GM21447 (cell line): ENCODE measurements around the gene NFIC.
A peak's percentile ranks its signal among the peaks of the same experiment; 100 is the strongest.
"Not testable (repeated sequence)": the region's sequence is repeated elsewhere in the genome, so short reads cannot be mapped to it uniquely, and the experiment has no call there.

Experiments
- ATAC-seq: cut with Tn5 transposase; IDR thresholded peaks from one replicate; pipeline ENCODE4 v1.9.1; 2021; ENCODE audit not compliant: unreplicated experiment

Gene NFIC

DNA sequence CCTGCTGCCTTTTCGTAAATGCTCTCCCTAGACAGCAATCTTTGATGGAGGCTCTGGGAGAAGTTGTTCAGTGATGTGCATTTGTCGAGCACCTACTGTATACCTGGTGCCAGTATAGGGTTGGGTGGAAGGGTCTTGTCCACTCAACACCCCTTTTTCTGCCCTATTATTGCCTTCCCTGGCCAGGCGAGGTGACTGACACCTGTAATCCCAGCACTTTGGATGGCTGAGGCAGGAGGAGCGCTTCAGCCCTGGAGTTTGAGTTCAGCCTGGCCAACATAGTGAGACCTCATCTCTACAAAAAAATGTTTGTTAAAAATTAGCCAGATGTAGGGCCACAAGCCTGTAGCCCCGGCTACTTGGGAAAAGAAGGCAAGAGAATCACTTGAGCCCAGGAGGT lies 49.3 kb downstream of the NFIC start:
- ATAC-seq, result no peak

DNA sequence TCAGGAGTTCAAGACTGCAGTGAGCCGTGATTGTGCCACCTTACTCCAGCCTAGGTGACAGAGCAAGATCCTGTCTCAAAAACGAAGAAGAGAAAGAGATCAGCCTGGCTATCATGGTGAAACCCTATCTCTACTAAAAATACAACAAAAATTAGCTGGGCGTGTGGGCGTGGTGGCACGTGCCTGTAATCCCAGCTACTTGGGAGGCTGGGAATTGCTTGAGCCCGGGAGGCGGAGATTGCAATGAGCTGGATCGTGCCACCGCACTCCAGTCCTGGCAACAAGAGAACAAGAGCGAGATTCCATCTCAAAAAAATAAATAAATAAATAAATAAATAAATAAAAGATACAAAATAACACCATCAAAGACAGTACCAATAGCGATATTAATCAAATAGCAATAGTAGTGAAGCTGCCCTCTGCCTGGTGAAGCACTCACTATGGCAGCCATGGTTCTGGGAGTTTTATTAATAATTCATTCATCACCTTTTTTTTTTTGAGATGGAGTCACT lies 53.9 kb downstream of the NFIC start:
- no peak for ATAC-seq

DNA sequence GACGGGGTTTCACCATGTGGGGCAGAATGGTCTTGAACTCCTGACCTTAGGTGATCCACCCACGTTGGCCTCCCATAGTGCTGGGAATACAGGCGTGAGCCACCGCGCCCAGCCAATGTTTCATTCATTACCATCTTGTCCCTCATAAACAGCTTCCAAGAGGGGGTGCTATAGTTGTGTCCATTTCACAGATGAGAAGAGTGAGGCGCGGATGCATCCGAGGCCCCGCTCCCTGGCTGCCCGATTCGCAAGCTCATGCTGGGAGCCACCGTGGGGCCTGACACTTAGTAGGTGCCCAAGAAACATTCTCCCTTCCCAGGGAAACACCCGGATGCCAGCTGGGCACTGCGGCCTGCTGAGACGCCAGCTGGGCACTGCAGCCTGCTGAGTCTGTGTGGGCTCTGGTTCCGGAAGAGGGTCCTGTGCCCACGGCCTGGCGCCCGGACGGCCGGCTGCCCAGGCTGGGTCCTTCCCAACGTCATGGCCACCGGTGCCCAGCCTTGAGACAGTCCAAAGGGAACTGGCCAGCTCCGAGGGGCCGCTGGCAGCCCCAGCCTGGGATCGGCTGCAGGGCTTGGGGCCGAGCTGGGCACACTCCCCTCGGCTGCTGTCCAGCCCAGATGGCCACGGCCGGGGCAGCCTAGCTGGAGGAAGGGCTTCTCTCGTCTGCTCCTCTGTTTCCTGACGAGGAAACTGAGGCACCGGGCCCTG lies 54.7 kb downstream of the NFIC start:
- no peak for ATAC-seq

DNA sequence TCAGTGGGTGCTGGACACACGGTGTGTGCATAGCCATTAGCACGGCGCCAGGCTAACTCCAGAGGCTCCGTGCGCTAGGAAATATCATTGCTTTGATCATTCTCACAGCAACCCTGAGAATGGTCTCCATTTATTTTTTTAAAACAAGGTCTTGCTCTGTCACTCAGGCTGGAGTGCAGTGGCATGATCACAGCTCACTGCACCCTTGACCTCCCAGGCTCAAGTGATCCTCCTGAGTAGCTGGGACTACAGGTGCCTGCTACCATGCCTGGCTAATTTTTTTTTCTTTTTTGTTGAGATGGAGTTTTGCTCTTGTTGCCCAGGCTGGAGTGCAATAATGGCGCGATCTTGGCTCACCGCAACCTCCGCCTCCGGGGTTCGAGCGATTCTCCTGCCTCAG lies 55.3 kb downstream of the NFIC start:
- ATAC-seq, result not testable (repeated sequence)

DNA sequence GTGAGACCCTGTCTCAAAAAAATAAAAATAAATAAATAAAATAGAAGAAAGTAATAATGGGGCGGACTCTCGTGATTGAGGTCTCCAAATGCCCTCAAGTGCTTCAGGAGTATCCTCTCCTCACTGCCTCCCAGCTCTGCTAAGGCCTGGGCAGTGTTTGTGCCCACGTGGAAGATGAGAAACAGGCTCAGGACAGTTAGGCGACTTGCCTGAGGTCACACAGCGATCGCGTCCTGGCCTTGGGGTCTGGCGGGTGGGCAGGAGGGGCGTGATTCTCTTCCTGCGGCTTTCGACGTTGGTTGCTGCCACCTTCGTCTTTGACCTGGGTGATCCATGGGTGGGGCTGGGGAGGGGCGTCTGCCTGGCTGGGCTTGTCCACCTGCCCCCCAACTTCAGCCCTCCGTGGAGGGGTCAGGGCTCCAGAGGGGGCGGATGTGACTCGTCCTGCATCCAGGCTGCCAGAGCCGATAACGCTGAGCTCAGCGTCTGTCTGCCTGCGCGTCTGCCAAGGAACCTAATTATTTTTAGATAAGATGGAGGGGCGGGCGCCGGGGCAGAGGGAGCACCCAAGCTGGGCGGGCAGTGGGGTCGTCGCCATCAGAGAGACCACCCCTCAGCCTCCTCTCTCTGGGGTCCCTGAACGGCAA lies 56.9 kb downstream of the NFIC start:
- no peak for ATAC-seq

DNA sequence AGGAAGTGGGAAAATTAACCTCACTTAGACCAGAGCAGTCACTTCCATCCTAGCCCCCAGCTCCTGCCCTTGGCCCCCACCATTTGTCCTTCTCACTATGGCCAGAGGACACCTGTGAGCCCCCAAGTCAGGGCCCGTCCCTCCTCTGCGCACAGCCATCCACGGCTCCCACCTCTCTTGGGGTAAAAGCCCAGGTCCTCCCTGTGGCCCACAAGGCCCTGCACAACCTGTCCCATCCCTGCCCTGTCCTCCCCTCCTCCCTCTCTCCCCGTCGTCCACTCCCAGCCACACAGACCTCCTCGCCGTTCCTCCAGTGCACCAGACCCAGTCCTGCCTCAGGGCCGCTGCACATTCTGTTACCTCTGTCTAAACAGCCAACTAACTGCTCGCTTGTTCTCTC lies 60.0 kb downstream of the NFIC start:
- no peak for ATAC-seq

DNA sequence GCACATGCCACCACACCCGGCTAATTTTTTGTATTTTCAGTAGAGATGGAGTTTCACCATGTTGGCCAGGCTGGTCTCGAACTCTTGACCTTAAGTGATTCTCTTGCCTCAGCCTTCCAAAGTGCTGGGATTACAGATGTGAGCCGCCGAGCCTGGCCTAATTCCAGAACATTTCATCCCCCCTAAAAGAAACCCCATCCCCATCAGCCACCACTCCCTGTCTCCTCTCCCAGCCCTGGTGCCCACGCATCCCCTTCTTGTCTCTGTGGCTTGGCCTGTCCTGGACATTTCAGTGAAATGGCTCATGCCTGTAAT lies 63.9 kb downstream of the NFIC start:
- ATAC-seq, result not testable (repeated sequence)

DNA sequence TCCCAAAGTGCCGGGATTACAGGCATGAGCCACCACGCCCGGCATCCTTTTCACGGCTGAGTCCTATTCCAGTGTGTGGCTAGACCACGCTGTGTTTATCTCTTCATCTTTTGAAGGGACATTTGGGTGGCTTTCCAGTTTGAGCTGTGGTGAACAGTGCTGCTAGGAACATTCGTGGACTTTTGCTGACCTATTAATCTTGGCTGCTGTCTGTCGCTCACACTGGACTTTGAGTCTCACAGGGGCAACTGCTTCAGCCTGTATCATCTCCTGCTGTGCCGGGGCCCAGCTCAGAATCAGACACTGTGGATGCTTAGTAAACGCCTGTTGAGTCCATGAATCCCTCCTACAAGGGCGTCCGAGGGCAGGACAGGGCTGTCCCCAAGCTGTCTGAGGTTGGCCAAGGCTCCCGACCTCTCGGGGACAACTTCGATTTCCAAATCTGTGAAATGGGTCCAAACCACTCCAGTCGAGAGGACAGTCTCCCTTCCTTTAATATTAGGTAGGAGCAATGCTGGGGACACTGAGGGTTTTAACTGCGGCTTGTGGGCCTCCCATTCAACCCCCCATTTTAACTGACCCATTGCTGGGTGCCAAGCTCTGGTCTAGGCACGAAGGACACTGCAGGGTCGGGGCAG lies 65.5 kb downstream of the NFIC start:
- no peak for ATAC-seq

DNA sequence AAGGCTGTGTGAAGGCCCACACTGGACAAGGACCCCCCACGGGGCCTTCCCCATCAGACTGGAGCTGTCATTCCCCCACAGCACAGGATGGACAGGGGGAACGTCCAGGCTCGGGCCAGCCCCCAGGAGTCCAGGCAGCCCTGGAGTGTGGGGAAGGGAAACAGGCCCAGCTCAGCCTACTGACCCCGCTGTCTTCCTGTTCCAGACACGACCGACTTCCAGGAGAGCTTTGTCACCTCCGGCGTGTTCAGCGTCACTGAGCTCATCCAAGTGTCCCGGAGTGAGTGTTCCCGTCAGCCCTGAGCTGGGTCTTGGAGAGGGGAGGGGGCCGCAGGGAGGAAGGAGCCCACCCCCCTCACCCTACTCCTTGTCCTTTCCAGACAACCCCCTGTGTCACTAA lies 66.9 kb downstream of the NFIC start:
- no peak for ATAC-seq

DNA sequence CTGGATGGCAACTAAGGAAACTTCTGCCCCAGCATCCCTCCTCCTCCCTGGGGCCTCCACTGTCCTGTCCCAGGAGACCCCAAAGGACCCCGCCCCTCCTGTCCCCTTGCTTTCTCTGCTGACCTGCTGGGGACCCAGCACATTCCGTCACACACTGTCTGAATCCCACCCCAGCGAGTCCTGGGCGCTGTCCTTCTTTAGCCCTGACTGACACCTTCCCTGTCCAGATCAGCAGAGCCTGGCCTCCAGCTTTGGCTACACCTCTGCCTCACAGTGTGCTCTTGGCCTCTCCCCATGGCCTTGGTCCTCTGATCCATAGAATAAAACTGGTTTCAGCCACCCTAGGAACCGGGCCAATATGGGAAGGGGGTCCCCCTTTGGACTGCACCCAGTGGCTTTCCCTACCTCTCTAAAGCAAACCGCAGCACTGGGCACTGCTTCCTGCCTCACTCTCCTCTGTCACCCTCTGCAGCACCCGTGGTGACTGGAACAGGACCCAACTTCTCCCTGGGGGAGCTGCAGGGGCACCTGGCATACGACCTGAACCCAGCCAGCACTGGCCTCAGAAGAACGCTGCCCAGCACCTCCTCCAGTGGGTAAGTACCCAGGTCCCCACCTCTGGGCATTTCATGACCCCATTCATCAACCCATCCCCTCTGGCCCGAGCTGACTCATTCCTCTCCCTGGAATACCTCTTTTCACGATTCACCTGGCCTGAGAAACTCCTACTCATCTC lies 67.6 kb downstream of the NFIC start:
- no peak for ATAC-seq

DNA sequence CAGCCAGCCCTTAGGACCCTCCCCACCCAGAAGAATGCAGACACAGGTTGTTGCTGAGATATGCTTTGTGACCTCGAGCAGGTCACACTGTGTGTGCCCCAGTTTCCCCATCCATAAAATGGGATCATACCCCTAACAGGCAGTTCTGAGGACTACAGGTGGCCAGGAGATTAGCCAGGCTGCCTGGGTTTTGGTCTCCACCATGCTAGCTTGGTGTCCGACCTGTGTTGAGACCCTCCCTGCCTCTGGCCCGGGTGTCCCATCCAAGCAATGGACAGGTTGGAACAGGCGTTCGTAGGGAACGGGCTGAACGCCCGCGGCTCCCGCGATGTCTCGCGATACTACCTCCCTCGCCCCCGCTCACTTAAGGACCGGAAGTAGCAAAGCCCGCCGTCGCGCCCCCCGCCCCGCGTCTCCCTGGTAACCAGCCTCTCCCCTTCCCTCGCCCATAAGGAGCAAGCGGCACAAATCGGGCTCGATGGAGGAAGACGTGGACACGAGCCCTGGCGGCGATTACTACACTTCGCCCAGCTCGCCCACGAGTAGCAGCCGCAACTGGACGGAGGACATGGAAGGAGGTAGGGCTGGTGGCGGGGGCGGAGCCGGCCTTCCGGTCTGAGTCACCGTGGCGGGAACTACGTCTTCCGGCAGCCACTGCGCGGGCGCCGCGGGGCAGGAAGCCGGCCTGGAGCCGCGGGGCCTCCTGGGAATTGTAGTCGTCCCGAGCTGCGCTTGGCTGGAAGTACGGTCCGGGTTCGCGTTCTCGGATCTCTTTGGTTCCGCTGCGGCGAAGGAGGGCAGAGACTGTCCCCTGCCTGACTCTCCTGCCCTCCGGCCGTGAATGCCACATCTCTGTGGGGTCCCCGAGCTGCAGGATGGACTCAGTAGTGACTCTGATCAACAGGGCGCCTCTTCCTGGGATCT lies 68.5 kb downstream of the NFIC start:
- ATAC-seq, result peak; percentile 72

DNA sequence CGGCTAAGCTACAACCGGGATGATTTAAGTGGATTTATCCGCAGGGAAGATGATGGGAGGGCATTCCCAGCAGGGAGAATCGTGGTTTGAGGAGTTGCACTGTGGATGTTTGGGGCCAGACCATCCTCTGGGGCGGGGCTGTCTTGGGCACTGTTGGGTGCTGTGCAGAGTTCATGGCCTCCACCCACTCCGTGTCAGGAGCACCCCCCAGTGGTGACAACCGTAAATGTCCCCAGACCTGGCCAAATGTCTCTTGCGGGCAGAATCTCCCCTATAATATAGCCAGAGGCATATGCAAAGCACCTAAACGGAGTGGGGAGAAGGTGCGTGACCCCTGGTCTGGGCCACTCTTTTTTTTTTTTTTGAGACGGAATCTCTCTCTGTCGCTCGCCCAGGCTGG lies 73.7 kb downstream of the NFIC start:
- no peak for ATAC-seq

DNA sequence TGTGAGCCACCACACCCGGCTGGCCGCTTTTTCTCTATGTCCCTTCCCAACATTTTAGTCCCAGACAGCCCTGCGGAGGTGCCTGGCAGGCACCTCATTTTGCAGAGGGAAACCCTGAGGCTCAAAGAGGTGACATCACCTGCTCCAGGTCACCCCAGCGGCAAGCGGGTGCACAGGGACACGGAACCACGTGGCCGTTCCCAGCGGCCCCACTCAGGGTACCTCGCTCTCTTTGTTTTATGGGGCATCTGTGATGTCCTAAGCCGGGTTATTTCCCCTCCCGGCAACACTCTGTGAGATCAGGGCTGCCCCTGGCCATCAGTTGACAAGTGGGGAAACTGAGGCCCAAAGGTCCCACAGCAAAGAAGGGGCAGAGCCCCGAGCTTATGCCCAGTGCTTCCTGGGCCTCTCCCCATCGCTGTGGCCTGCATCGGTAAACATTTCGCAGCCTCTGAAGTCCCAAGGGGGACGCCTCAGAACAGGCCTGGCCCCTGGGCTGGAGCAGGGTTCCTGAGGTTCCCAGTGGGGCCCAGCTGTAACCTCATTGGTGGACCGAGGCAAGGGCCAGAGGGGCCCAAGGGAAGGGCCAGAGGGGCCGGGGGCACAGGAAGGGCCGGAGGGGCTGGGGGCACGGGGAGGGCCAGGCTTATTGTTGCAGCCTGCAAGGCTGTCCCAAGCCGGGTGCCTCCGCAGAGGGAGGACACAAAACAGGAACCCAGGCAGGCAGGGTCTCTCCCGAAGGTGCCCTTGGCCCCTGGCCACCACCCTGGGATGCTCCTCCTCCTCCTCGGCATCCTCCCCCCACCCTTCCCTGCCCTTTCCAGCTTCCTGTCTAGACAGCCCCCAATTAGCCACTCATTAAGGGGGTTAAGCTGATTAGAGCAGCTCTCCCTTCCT lies 75.0 kb downstream of the NFIC start:
- ATAC-seq, result no peak

DNA sequence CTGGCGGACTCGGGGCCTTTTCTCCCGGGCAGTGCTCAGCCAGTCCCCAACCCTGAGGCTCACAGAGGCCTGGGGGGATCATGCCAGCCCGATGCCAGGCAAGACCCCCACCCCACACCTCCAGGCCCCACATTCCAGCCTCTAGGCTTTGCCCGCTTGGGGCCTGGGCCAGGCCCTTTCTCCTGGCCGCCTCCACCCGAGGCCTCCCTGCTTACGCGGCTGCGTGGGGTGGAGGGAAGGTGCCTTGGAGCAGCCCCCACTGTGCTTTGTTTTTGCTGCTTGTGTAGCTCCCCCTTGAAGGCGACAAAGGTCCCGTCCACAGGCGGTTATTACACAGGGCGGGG lies 75.6 kb downstream of the NFIC start:
- no peak for ATAC-seq

DNA sequence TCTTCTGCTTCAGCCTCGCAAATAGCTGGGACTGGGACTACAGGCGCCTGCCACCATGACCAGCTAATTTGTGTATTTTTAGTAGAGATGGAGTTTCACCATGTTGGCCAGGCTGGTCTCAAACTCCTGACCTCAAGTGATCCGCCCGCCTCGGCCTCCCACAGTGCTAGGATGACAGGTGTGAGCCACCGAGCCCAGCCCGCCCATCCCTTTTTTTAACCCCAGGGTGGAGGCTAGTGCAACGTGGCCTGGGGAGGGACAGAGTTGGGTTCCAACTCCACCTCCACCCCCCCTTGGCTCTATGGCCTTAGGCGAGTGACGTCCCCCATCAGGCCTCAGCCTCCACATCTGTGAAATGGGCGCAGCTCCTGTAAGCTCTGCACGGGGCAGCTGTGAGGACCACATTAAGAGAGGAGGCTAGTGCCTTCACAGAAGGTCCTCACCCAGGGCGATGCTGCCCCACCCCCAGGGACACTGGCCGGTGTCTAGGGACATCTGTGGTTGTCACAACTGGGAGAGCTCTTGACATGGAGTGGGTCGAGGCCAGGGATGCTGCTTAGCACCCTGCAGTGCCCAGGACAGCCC lies 76.2 kb downstream of the NFIC start:
- no peak for ATAC-seq

DNA sequence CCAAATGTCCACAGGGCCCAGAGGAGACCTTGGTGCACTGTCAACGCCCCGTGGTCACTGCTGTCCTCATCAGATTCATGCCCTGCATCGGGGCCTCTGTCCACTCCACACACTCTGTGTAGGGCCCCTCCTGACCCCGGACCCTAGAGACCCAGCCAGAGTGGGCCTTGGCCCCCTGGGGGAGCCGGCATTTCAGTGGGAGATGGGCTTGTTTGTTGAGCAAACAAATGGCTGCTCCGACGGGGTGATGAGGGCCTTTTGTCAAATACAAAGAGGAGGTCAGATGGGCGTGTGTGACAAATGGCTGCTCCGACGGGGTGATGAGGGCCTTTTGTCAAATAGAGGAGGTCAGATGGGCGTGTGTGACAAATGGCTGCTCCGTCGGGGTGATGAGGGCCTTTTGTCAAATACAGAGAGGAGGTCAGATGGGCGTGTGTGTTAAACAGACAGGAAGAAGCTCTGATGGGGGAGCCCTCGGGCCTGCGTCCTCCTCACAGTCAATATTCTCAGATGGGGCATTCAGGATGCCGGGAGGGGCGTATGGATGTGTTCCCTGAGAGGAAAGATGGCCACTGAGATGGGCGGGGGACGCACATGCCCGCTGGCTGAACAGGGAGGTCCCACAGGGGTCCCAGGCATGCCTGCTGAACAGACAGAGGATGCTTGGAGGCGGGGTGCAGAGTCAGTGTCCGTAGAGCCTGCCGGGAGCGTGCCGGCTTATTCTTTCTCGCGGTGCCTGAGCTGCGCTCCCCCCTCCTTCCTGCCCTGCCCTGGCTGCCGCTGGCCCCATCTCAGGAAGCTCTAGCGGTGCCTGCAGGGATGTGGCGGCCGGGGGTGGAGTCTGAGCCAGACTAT lies 77.7 kb downstream of the NFIC start:
- no peak for ATAC-seq

DNA sequence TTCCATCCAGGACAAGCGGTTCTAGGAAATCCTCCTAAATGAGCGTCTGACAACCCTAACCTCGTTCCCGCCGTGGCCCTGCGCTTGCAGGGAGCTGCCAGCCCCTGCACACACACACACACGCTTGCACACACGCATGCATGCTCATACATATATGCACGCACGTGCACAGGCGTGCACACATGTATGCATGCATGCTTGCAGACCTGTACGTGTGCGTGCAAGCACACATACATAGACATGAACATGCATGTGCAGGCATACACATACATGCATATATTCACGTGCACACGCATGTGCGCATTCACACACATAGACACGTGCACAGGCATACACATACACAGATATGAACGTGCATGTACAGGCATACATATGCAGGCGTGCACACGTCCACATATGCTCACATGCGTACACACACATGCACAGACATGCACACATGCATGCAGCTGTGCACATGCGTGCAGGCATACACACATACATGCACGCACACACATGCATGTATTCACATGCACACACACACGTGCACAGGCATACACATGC lies 78.4 kb downstream of the NFIC start:
- ATAC-seq, result no peak

DNA sequence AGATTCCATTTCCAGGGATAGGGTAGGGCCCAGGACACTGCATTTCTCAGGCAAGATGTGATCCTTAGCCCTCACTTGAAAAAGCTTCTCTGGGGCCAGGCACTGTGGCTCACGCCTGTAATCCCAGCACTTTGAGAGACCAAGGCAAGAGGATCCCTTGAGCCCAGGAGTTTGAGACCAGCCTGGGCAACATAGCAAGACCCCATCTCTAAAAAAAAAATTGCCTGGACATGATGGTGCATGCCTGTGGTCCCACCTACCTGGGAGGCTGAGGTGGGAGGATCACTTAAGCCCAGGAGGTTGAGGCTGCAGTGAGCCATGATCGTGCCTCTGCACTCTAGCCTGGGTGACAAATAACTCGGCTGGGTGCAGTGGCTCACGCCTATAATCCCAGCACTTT lies 80.3 kb downstream of the NFIC start:
- ATAC-seq, result not testable (repeated sequence)
